ENCODE data around the gene RASAL3.

DNA sequence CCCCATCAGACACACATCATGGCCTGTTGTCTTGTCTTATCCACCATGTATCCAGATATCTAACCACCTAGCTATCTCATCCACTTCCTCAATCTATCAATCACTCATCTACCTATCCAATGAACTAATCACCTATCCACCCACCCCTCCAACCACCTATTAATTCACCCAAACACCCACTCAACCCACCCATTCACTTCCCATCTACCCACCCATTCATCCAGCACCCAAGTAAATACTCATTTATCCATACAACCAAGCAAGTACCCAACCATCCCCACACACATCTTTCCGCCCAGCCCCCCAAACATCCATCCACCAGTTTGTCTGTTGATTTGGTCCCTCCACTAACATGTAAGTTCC is 13.8 kb downstream of the RASAL3 start:
- no peak for TF ChIP-seq CTCF (IDR thresholded peaks at IDR 0.05)
- no peak for TF ChIP-seq EP300 (IDR thresholded peaks at IDR 0.05; ENCODE audit: low read depth)
